HepG2 (cell line): ENCODE results near the gene ALDH3A1. TPM values are rescaled to one million over a fixed set of nuclear protein-coding genes. Genes with fewer than 3 reads are reported as not detected.
A peak's percentile ranks its signal among the peaks of the same experiment; 100 is the strongest.

Experiments
- AHR ChIP-seq: IDR thresholded peaks from 2 replicates; pipeline ENCODE4 v1.6.1; 2018; ENCODE audit warnings: missing genetic modification reagents, missing compliant biosample characterization
- AKAP8 ChIP-seq: sonication (generic); formaldehyde crosslinking; IDR thresholded peaks from 2 replicates; pipeline ENCODE4 v1.5.1; 2020; ENCODE audit warnings: mild to moderate bottlenecking, missing genetic modification reagents
- ARNTL ChIP-seq: sonication (generic); formaldehyde crosslinking; IDR thresholded peaks from 2 replicates; pipeline ENCODE4 v1.4.0; 2020; ENCODE audit warnings: mild to moderate bottlenecking, missing genetic modification reagents
- ATF7 ChIP-seq, 2 experiments: fragments of 450-650 bp in 1 of 2; sonication (generic) in 1 of 2; formaldehyde crosslinking in 1 of 2; IDR thresholded peaks; 2 replicates each; pipeline versions ENCODE4 v1.4.0 to v1.6.1; 2016 to 2020; ENCODE audit warnings: antibody characterized with exemption in 1 of 2, mild to moderate bottlenecking in 1 of 2, missing genetic modification reagents in 1 of 2
- EP300 ChIP-seq, 3 experiments: sonication (generic) in 1 of 3; formaldehyde crosslinking in 1 of 3; IDR thresholded peaks; 2 replicates each; pipeline versions ENCODE4 v1.5.1 to v1.6.1; 2011 to 2020; ENCODE audit warnings: low read depth in 2 of 3, low read length in 2 of 3, borderline replicate concordance in 1 of 3, improper control_type of control experiment in 1 of 3, mild to moderate bottlenecking in 1 of 3, missing genetic modification reagents in 1 of 3, moderate library complexity in 1 of 3
- GABPA ChIP-seq, 2 experiments: IDR thresholded peaks; 2 replicates each; pipeline ENCODE4 v1.6.1; 2011 to 2016; ENCODE audit warnings: low read depth in 2 of 2, low read length in 1 of 2, missing biosample characterization in 1 of 2, missing genetic modification characterization in 1 of 2
- HIVEP1 ChIP-seq: sonication (generic); formaldehyde crosslinking; IDR thresholded peaks from 2 replicates; pipeline ENCODE4 v1.4.0; 2020; ENCODE audit warnings: mild to moderate bottlenecking, missing genetic modification reagents
- IKZF4 ChIP-seq: sonication (generic); formaldehyde crosslinking; IDR thresholded peaks from 2 replicates; pipeline ENCODE4 v1.5.1; 2020; ENCODE audit warnings: borderline replicate concordance, mild to moderate bottlenecking, low read depth, missing genetic modification reagents; ENCODE audit errors: not compliant biosample characterization
- MED13 ChIP-seq: sonication (generic); formaldehyde crosslinking; IDR thresholded peaks from 2 replicates; pipeline ENCODE4 v1.5.0; 2020; ENCODE audit warnings: missing genetic modification reagents
- NFE2L1 ChIP-seq: sonication (generic); formaldehyde crosslinking; IDR thresholded peaks from 2 replicates; pipeline ENCODE4 v1.4.0; 2020; ENCODE audit warnings: missing genetic modification reagents, mild to moderate bottlenecking, borderline replicate concordance
- NRL ChIP-seq: sonication (generic); formaldehyde crosslinking; IDR thresholded peaks from 2 replicates; pipeline ENCODE4 v1.5.0; 2020; ENCODE audit warnings: missing genetic modification reagents, mild to moderate bottlenecking, moderate library complexity, borderline replicate concordance
- SAP130 ChIP-seq: IDR thresholded peaks from 2 replicates; pipeline ENCODE4 v1.6.1; 2016; ENCODE audit warnings: low read depth
- SATB2 ChIP-seq: sonication (generic); formaldehyde crosslinking; IDR thresholded peaks from 2 replicates; pipeline ENCODE4 v1.5.0; 2020; ENCODE audit warnings: missing genetic modification reagents
- ZKSCAN5 ChIP-seq: sonication (generic); formaldehyde crosslinking; IDR thresholded peaks from 2 replicates; pipeline ENCODE4 v1.5.1; 2020; ENCODE audit warnings: mild to moderate bottlenecking, missing genetic modification reagents
- ZNF253 ChIP-seq: sonication (generic); formaldehyde crosslinking; IDR thresholded peaks from 2 replicates; pipeline ENCODE4 v1.8.0; 2022; ENCODE audit warnings: mild to moderate bottlenecking, missing genetic modification reagents, borderline replicate concordance
- ZNF264 ChIP-seq: sonication (generic); formaldehyde crosslinking; IDR thresholded peaks from 2 replicates; pipeline ENCODE4 v1.4.0; 2020; ENCODE audit warnings: missing genetic modification reagents
- ZNF496 ChIP-seq: sonication (generic); formaldehyde crosslinking; IDR thresholded peaks from 2 replicates; pipeline ENCODE4 v1.8.1; 2023; ENCODE audit warnings: mild to moderate bottlenecking, moderate library complexity, missing genetic modification reagents; ENCODE audit not compliant: insufficient replicate concordance
- ZNF597 ChIP-seq: sonication (generic); formaldehyde crosslinking; IDR thresholded peaks from 2 replicates; pipeline ENCODE4 v1.5.0; 2020; ENCODE audit warnings: missing genetic modification reagents
- ZNF782 ChIP-seq: sonication (generic); formaldehyde crosslinking; IDR thresholded peaks from 2 replicates; pipeline ENCODE4 v1.4.0; 2020; ENCODE audit warnings: missing genetic modification reagents, mild to moderate bottlenecking, borderline replicate concordance
- polyA plus RNA-seq, 8 experiments: library from polyadenylated mRNA; depleted of rRNA in 3 of 8; stranded (reverse) in 7 of 8; unstranded in 1 of 8; fragments of >200 nt; fragmentation: Illumina TruSeq in 4 of 8; extraction: Trizol in 4 of 8; gene quantifications; 2 replicates each; pipeline versions ENCODE4 v1.2.1 to v1.2.3, GENCODE V29; 2011 to 2016; ENCODE audit warnings: low read depth in 4 of 8, missing spikeins in 1 of 8, mixed read lengths in 1 of 8; ENCODE audit not compliant: insufficient read depth in 1 of 8
- total RNA-seq, 5 experiments: library from RNA; depleted of rRNA; stranded (reverse); fragments of >200 nt; fragmentation: Illumina TruSeq; extraction: Trizol; gene quantifications; 2 replicates each; pipeline ENCODE4 v1.2.3, GENCODE V29; 2016; ENCODE audit warnings: low read depth in 1 of 5
- TF ChIP-seq, protein P1 (sequence below): sonication (generic); formaldehyde crosslinking; IDR thresholded peaks from 2 replicates; pipeline ENCODE4 v1.4.0; 2020; ENCODE audit warnings: missing genetic modification reagents
- TF ChIP-seq, protein P2 (sequence below): IDR thresholded peaks from 2 replicates; pipeline ENCODE4 v1.4.0; 2020; ENCODE audit warnings: mild to moderate bottlenecking, missing genetic modification reagents
- TF ChIP-seq, protein P3 (sequence below): IDR thresholded peaks from 2 replicates; pipeline ENCODE4 v1.6.1; 2016; ENCODE audit warnings: low read depth, control low read depth

ALDH3A1 gene
- total and polyA plus RNA-seq, 2 of the 13 experiments (the other 11 are each of a cell fraction or from before 2014, with no cell fraction given) = 0.07 to 0.62 TPM

GRCh38 chr17:19736071-19736470, 12.0 kb downstream of the ALDH3A1 start (continued):
- TF ChIP-seq, protein P1, sequence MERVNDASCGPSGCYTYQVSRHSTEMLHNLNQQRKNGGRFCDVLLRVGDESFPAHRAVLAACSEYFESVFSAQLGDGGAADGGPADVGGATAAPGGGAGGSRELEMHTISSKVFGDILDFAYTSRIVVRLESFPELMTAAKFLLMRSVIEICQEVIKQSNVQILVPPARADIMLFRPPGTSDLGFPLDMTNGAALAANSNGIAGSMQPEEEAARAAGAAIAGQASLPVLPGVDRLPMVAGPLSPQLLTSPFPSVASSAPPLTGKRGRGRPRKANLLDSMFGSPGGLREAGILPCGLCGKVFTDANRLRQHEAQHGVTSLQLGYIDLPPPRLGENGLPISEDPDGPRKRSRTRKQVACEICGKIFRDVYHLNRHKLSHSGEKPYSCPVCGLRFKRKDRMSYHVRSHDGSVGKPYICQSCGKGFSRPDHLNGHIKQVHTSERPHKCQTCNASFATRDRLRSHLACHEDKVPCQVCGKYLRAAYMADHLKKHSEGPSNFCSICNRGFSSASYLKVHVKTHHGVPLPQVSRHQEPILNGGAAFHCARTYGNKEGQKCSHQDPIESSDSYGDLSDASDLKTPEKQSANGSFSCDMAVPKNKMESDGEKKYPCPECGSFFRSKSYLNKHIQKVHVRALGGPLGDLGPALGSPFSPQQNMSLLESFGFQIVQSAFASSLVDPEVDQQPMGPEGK (CRISPR knock-in tag) = peak; percentile 8; the same call in 1 of the 2 replicates
- TF ChIP-seq SATB2 (CRISPR knock-in tag) (no peak), ZNF264 (no peak), NFE2L1 (CRISPR knock-in tag) (no peak), NRL (peak; percentile 65; the same call in 1 of the 2 replicates), ZNF496 (CRISPR knock-in tag) (no peak), HIVEP1 (CRISPR knock-in tag) (no peak), AKAP8 (CRISPR knock-in tag) (no peak), EP300 (IDR thresholded peaks at IDR 0.05; ENCODE audit: low read depth in 2 of 2, low read length in 2 of 2) (peak in 1 of 2 experiments; percentile 9; a peak in 1 of 4 replicates), EP300 (CRISPR knock-in tag; IDR thresholded peaks at IDR 0.05; ENCODE audit: borderline replicate concordance) (no peak), SAP130 (CRISPR knock-in tag) (no peak), MED13 (no peak), ZNF782 (CRISPR knock-in tag) (no peak), AHR (no peak), ZNF253 (CRISPR knock-in tag) (no peak), GABPA (IDR thresholded peaks at IDR 0.05; ENCODE audit: low read depth, low read length) (no peak), GABPA (CRISPR knock-in tag; IDR thresholded peaks at IDR 0.05; ENCODE audit: low read depth) (0 out of 2 replicates have a peak, but pooled peaks have one; percentile 32), ZKSCAN5 (CRISPR knock-in tag) (no peak), ARNTL (CRISPR knock-in tag) (no peak), IKZF4 (peak; percentile 45), ZNF597 (CRISPR knock-in tag) (no peak), ATF7 (IDR thresholded peaks at IDR 0.05) (no peak), ATF7 (CRISPR knock-in tag; IDR thresholded peaks at IDR 0.05) (no peak)
- TF ChIP-seq, protein P2, sequence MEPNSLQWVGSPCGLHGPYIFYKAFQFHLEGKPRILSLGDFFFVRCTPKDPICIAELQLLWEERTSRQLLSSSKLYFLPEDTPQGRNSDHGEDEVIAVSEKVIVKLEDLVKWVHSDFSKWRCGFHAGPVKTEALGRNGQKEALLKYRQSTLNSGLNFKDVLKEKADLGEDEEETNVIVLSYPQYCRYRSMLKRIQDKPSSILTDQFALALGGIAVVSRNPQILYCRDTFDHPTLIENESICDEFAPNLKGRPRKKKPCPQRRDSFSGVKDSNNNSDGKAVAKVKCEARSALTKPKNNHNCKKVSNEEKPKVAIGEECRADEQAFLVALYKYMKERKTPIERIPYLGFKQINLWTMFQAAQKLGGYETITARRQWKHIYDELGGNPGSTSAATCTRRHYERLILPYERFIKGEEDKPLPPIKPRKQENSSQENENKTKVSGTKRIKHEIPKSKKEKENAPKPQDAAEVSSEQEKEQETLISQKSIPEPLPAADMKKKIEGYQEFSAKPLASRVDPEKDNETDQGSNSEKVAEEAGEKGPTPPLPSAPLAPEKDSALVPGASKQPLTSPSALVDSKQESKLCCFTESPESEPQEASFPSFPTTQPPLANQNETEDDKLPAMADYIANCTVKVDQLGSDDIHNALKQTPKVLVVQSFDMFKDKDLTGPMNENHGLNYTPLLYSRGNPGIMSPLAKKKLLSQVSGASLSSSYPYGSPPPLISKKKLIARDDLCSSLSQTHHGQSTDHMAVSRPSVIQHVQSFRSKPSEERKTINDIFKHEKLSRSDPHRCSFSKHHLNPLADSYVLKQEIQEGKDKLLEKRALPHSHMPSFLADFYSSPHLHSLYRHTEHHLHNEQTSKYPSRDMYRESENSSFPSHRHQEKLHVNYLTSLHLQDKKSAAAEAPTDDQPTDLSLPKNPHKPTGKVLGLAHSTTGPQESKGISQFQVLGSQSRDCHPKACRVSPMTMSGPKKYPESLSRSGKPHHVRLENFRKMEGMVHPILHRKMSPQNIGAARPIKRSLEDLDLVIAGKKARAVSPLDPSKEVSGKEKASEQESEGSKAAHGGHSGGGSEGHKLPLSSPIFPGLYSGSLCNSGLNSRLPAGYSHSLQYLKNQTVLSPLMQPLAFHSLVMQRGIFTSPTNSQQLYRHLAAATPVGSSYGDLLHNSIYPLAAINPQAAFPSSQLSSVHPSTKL (CRISPR knock-in tag) = peak; percentile 39; the same call in 1 of the 2 replicates
- TF ChIP-seq, protein P3, sequence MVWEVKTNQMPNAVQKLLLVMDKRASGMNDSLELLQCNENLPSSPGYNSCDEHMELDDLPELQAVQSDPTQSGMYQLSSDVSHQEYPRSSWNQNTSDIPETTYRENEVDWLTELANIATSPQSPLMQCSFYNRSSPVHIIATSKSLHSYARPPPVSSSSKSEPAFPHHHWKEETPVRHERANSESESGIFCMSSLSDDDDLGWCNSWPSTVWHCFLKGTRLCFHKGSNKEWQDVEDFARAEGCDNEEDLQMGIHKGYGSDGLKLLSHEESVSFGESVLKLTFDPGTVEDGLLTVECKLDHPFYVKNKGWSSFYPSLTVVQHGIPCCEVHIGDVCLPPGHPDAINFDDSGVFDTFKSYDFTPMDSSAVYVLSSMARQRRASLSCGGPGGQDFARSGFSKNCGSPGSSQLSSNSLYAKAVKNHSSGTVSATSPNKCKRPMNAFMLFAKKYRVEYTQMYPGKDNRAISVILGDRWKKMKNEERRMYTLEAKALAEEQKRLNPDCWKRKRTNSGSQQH (CRISPR knock-in tag) = no peak
